ENCODE measurements around the gene CPLX4. TPM values are rescaled to one million over a fixed set of nuclear protein-coding genes. Genes with fewer than 3 reads are reported as not detected.
A peak's percentile ranks its signal among the peaks of the same experiment; 100 is the strongest.
"Not testable (repeated sequence)": the region's sequence is repeated elsewhere in the genome, so short reads cannot be mapped to it uniquely, and the experiment has no call there.

CPLX4 gene
- total RNA-seq, 2 donors from 2014 or later: not detected

GRCh38 chr18:59264651-59265245 is 53.7 kb downstream of the CPLX4 start:
- no peak for DNase-seq
- Mint-ChIP-seq H3K27me3 (peaks cover 78% of the 10 kb centered on the region), H3K4me3 (peak overlapping the region; percentile 72), H3K36me3 (ENCODE audit: low read depth) (peaks cover 5% of the 10 kb centered on the region), H3K27ac (no peak overlapping the region), H3K4me1 (peaks cover 17% of the 10 kb centered on the region)
- no peak for ATAC-seq
- no peaks in the 10 kb centered on the region for H3K9me3 ChIP-seq (ENCODE audit: control insufficient read depth, low read length, poor library complexity, severe bottlenecking)

- peaks cover 13% of the 10 kb centered on the region for H3K4me1 Mint-ChIP-seq
- H3K36me3 Mint-ChIP-seq (ENCODE audit: low read depth): peaks cover 6% of the 10 kb centered on the region
- peaks cover 77% of the 10 kb centered on the region for H3K27me3 Mint-ChIP-seq
- ATAC-seq (no peak), DNase-seq (no peak)
- no peaks in the 10 kb centered on the region for H3K9me3 ChIP-seq (ENCODE audit: control insufficient read depth, low read length, poor library complexity, severe bottlenecking)
- H3K27ac Mint-ChIP-seq: no peak overlapping the region
- H3K4me3 Mint-ChIP-seq: no peak overlapping the region
Measured at GRCh38 chr18:59264121-59264571, 54.3 kb downstream of the CPLX4 start.

DNA sequence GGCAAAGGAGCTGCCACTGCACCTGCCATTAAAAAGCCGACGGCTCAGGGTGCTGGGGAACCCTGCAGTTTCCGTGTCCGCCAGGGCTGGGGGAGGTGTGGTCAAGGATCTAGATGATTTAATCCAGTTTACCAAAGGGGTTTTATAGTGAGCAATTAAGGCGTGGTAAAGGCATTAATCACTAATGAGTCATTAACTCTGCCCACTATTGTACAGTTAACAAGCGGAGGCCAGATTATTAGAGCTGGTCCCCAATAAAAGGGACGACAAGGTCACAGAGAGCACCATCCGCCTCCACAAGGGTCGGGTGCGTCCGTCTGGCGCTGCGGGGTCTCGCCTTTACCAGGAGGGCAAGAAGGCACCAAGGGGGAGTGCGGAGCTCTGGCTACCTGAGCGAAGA is 54.8 kb downstream of the CPLX4 start:
- Mint-ChIP-seq H3K4me1 (peaks cover 12% of the 10 kb centered on the region), H3K27me3 (peaks cover 81% of the 10 kb centered on the region), H3K36me3 (ENCODE audit: low read depth) (peaks cover 6% of the 10 kb centered on the region), H3K4me3 (peak overlapping the region; percentile 36), H3K27ac (no peak overlapping the region)
- ATAC-seq (no peak), DNase-seq (no peak)
- no peaks in the 10 kb centered on the region for H3K9me3 ChIP-seq (ENCODE audit: control insufficient read depth, low read length, poor library complexity, severe bottlenecking)

DNA sequence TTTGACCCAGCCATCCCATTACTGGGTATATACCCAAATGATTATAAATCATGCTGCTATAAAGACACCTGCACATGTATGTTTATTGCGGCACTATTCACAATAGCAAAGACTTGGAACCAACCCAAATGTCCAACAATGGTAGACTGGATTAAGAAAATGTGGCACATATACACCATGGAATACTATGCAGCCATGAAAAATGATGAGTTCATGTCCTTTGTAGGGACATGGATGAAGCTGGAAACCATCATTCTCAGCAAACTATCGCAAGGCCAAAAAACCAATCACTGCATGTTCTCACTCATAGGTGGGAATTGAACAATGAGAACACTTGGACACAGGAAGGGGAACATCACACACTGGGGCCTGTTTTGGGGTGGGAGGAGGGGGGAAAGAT is 56.2 kb downstream of the CPLX4 start:
- H3K4me1 Mint-ChIP-seq; DNase-seq; H3K4me3 Mint-ChIP-seq; ATAC-seq; H3K36me3 Mint-ChIP-seq (ENCODE audit: low read depth); H3K27ac Mint-ChIP-seq; H3K9me3 ChIP-seq (ENCODE audit: control insufficient read depth, low read length, poor library complexity, severe bottlenecking): not testable (repeated sequence)
- H3K27me3 Mint-ChIP-seq: peaks cover 81% of the 10 kb centered on the region

GRCh38 chr18:59261842-59262241 is 56.6 kb downstream of the CPLX4 start:
- not testable (repeated sequence) for H3K27ac Mint-ChIP-seq; ATAC-seq; H3K9me3 ChIP-seq (ENCODE audit: control insufficient read depth, low read length, poor library complexity, severe bottlenecking); H3K4me3 Mint-ChIP-seq; H3K36me3 Mint-ChIP-seq (ENCODE audit: low read depth); H3K4me1 Mint-ChIP-seq; DNase-seq
- H3K27me3 Mint-ChIP-seq: peaks cover 81% of the 10 kb centered on the region

GRCh38 chr18:59255491-59255890 is 63.0 kb downstream of the CPLX4 start:
- DNase-seq; H3K36me3 Mint-ChIP-seq (ENCODE audit: low read depth); H3K4me1 Mint-ChIP-seq; H3K9me3 ChIP-seq (ENCODE audit: control insufficient read depth, low read length, poor library complexity, severe bottlenecking); H3K4me3 Mint-ChIP-seq; H3K27ac Mint-ChIP-seq; ATAC-seq: not testable (repeated sequence)
- peaks cover 71% of the 10 kb centered on the region for H3K27me3 Mint-ChIP-seq

DNA sequence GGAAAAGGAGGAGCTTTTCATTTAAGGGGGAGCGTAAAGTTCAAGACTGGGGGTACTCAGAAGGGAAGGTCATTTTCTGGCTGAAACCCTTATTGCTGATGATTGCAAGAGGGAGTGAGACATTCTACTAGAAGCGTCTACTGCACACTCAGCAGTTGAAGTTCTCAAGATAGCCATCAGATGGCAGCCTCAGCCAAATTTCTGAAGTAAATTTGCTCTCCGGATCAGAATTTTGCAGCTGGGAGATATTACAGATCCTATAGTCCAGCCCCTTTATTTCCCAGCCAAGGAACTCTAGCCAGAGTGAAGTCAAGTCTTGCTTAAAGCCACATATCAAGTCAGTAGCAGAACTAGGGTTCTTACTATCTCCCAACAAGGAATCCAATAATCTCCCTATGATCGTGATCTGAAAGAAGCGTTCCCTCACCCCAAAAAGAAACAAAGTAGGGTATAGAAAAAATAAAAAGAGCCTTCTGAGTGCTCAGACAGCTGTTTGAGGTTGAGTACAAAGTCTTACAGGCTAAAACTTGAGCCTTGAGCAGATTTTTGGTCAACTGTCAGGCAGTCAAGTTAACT is 69.2 kb downstream of the CPLX4 start:
- H3K9me3 ChIP-seq (ENCODE audit: control insufficient read depth, low read length, poor library complexity, severe bottlenecking): no peaks in the 10 kb centered on the region
- Mint-ChIP-seq H3K27ac (no peak overlapping the region), H3K4me1 (peaks cover 13% of the 10 kb centered on the region), H3K4me3 (no peak overlapping the region), H3K27me3 (peaks cover 77% of the 10 kb centered on the region), H3K36me3 (ENCODE audit: low read depth) (peaks cover 2% of the 10 kb centered on the region)
- ATAC-seq (no peak), DNase-seq (no peak)

DNA sequence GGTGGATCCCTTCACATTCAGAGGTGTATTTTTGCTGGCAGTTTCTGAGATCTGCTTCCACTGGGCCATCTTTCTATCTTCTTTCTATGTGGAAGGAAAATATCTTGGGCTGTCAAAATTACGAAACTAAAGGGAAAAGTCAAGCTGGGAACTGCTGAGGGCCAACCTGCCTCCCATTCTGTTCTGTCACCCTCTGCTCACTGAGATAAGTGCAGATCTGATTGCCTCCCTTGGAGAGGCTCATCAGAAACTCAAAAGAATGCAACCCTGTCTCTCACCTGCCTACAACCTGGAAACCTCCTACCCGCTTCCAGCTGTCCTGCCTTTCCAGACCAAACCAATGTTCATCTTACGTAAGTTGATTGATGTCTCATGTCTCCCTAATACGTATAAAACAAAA is 71.7 kb downstream of the CPLX4 start:
- Mint-ChIP-seq H3K4me1 (peaks cover 13% of the 10 kb centered on the region), H3K27ac (no peak overlapping the region), H3K36me3 (ENCODE audit: low read depth) (peaks cover 2% of the 10 kb centered on the region), H3K27me3 (peaks cover 62% of the 10 kb centered on the region), H3K4me3 (no peak overlapping the region)
- DNase-seq: no peak
- no peak for ATAC-seq
- no peaks in the 10 kb centered on the region for H3K9me3 ChIP-seq (ENCODE audit: control insufficient read depth, low read length, poor library complexity, severe bottlenecking)

Other genes starting within 250 kb of the CPLX4 start
- gene SEC11C, start 178.8 kb downstream of the CPLX4 start, total RNA-seq: 10 to 100 TPM; 77.7 to 78.9 TPM
- gene GRP, start 98.5 kb downstream of the CPLX4 start, total RNA-seq: not detected
- not detected for gene RAX, start 45.2 kb downstream of the CPLX4 start, total RNA-seq
- 10 to 100 TPM; 47.2 to 58.1 TPM for gene LMAN1, start 40.6 kb upstream of the CPLX4 start, total RNA-seq

Measured in T-helper 17 cell (primary cell).